ENCODE data around the gene CPA2. TPM values are rescaled to one million over a fixed set of nuclear protein-coding genes. Genes with fewer than 3 reads are reported as not detected.

Gene CPA2
- total and polyA plus RNA-seq, 2 donors (not counting 1 experiment from before 2014, with no cell fraction given): 0.06 TPM; not detected in 1

DNA sequence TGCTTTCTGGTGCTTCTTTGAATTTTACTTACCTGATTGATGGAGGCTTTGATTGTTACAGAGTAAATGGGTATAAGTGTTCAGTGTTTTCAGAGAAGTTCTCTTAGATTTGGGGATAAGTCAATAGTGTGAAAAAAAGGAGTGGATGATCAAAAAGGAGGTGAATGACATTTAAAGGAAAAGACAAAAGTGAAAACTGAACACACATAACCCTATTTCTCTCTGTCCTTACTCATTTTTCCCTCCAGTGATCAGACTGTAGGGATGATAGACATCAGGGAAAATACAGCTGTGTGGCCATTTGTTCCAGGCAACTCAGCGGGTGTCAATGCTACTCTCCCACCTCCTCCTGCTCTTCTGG, 278 bp downstream of the CPA2 start:
- Histone ChIP-seq H3K36me3 (ENCODE audit: control insufficient read depth, insufficient read depth, low read length) (no peaks in the 10 kb centered on the region), H3K4me1 (ENCODE audit: control insufficient read depth, extremely low read depth, insufficient read depth, low read length) (peaks cover 2% of the 10 kb centered on the region), H3K4me2 (ENCODE audit: extremely low read depth, insufficient read depth, low read length) (no peak overlapping the region), H2AFZ (ENCODE audit: low read length) (no peak overlapping the region), H4K20me1 (ENCODE audit: control insufficient read depth, extremely low read depth, insufficient read depth, low read length) (no peaks in the 10 kb centered on the region), H3K79me2 (ENCODE audit: control insufficient read depth, insufficient read depth, low read length) (no peaks in the 10 kb centered on the region), H3K9me3 (ENCODE audit: control insufficient read depth, insufficient read depth, low read depth, low read length) (no peaks in the 10 kb centered on the region), H3K4me3 (replicated peaks in 1 of 4; ENCODE audit: control extremely low read depth in 1 of 4, insufficient read depth in 1 of 4, low read depth in 3 of 4, low read length in 4 of 4) (no peak overlapping the region), H3K27ac (ENCODE audit: insufficient read depth, low read length) (no peak overlapping the region), H3K27me3 (ENCODE audit: control insufficient read depth, insufficient read depth, low read length) (no peaks in the 10 kb centered on the region), H3K9ac (ENCODE audit: insufficient read depth, low read length) (no peak overlapping the region)
- no peak for DNase-seq (ENCODE audit: low read depth in 2 of 2)
- no peak for TF ChIP-seq EZH2 (IDR thresholded peaks at IDR 0.05; ENCODE audit: low read length, missing control alignments)
- TF ChIP-seq, protein P1, sequence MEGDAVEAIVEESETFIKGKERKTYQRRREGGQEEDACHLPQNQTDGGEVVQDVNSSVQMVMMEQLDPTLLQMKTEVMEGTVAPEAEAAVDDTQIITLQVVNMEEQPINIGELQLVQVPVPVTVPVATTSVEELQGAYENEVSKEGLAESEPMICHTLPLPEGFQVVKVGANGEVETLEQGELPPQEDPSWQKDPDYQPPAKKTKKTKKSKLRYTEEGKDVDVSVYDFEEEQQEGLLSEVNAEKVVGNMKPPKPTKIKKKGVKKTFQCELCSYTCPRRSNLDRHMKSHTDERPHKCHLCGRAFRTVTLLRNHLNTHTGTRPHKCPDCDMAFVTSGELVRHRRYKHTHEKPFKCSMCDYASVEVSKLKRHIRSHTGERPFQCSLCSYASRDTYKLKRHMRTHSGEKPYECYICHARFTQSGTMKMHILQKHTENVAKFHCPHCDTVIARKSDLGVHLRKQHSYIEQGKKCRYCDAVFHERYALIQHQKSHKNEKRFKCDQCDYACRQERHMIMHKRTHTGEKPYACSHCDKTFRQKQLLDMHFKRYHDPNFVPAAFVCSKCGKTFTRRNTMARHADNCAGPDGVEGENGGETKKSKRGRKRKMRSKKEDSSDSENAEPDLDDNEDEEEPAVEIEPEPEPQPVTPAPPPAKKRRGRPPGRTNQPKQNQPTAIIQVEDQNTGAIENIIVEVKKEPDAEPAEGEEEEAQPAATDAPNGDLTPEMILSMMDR (conservative IDR thresholded peaks at IDR 0.05 in 1 of 2, IDR thresholded peaks at IDR 0.05 in 1 of 2; ENCODE audit: low read depth in 1 of 2, low read length in 2 of 2): no peak

DNA sequence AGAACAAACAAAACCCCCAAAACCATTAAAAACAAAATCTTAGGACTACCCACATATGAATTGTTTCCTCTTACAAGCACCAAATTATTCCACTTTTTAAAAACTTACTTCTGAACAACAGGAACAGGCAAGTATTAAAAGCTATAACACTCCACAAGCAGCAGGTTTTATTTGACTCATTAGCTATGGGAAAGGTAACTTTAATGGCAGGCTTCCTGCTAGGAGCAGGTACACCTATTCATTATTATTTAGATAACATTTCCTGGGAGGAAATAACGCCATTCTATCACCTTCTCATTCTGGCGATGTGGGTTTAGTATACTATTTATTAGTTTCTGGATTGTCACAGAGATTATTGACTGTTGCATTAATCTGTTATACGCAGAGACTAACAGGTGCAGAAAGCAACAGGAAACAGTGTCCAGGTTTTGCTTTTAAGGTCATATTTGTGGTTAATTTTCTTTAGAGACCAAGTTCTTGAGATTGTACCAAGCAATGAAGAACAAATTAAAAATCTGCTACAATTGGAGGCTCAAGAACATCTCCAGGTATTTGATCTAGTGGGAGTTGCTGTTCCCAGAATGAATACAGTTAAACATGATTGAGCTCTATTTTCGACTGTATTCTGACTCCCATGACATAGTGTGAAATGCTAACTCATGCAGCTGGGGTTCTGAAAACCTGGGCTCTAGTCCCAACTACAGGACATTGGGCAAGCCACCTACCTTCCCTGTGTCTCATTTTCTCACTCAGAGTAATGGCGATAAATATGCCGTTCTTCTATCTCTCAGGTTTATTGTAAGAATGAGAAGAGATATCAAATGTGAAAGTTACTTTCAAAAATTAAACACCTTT, 2.0 kb downstream of the CPA2 start:
- H2AFZ ChIP-seq (ENCODE audit: low read length): no peak overlapping the region
- H3K4me1 ChIP-seq (ENCODE audit: control insufficient read depth, extremely low read depth, insufficient read depth, low read length): peaks cover 5% of the 10 kb centered on the region
- H4K20me1 ChIP-seq (ENCODE audit: control insufficient read depth, extremely low read depth, insufficient read depth, low read length): no peaks in the 10 kb centered on the region
- H3K27ac ChIP-seq (ENCODE audit: insufficient read depth, low read length): no peak overlapping the region
- TF ChIP-seq EZH2 (IDR thresholded peaks at IDR 0.05; ENCODE audit: low read length, missing control alignments): no peak
- TF ChIP-seq, protein P1 (conservative IDR thresholded peaks at IDR 0.05 in 1 of 2, IDR thresholded peaks at IDR 0.05 in 1 of 2; ENCODE audit: low read depth in 1 of 2, low read length in 2 of 2): no peak
- no peaks in the 10 kb centered on the region for H3K79me2 ChIP-seq (ENCODE audit: control insufficient read depth, insufficient read depth, low read length)
- DNase-seq (ENCODE audit: low read depth in 2 of 2): no peak
- no peaks in the 10 kb centered on the region for H3K9me3 ChIP-seq (ENCODE audit: control insufficient read depth, insufficient read depth, low read depth, low read length)
- H3K27me3 ChIP-seq (ENCODE audit: control insufficient read depth, insufficient read depth, low read length): no peaks in the 10 kb centered on the region
- H3K36me3 ChIP-seq (ENCODE audit: control insufficient read depth, insufficient read depth, low read length): no peaks in the 10 kb centered on the region
- no peak overlapping the region for H3K4me3 ChIP-seq (replicated peaks in 1 of 4; ENCODE audit: control extremely low read depth in 1 of 4, insufficient read depth in 1 of 4, low read depth in 3 of 4, low read length in 4 of 4)
- no peak overlapping the region for H3K9ac ChIP-seq (ENCODE audit: insufficient read depth, low read length)
- H3K4me2 ChIP-seq (ENCODE audit: extremely low read depth, insufficient read depth, low read length): no peak overlapping the region

DNA sequence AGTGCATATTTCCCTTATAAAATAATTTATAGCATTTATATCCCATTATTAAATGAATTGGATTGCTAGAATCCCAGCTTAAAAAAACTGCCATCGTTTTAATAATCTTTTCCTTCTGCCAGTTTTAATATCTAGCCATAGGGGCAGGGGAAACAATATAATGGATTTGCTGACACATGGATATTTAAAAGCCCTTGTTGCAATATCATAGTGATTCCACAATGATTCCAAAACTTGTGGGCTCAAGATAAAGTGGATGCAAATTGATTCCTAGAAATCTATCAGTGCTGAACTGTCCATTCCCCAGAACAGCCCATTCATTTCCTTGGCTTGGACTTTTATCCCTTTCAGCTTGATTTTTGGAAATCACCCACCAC, 2.6 kb downstream of the CPA2 start:
- DNase-seq (ENCODE audit: low read depth in 2 of 2): no peak
- Histone ChIP-seq H3K79me2 (ENCODE audit: control insufficient read depth, insufficient read depth, low read length) (no peaks in the 10 kb centered on the region), H3K4me3 (replicated peaks in 1 of 4; ENCODE audit: control extremely low read depth in 1 of 4, insufficient read depth in 1 of 4, low read depth in 3 of 4, low read length in 4 of 4) (no peak overlapping the region), H3K9ac (ENCODE audit: insufficient read depth, low read length) (no peak overlapping the region), H4K20me1 (ENCODE audit: control insufficient read depth, extremely low read depth, insufficient read depth, low read length) (no peaks in the 10 kb centered on the region), H3K27me3 (ENCODE audit: control insufficient read depth, insufficient read depth, low read length) (no peaks in the 10 kb centered on the region), H2AFZ (ENCODE audit: low read length) (no peak overlapping the region), H3K9me3 (ENCODE audit: control insufficient read depth, insufficient read depth, low read depth, low read length) (no peaks in the 10 kb centered on the region), H3K4me1 (ENCODE audit: control insufficient read depth, extremely low read depth, insufficient read depth, low read length) (peaks cover 5% of the 10 kb centered on the region), H3K27ac (ENCODE audit: insufficient read depth, low read length) (no peak overlapping the region), H3K4me2 (ENCODE audit: extremely low read depth, insufficient read depth, low read length) (no peak overlapping the region), H3K36me3 (ENCODE audit: control insufficient read depth, insufficient read depth, low read length) (no peaks in the 10 kb centered on the region)
- TF ChIP-seq, protein P1 (conservative IDR thresholded peaks at IDR 0.05 in 1 of 2, IDR thresholded peaks at IDR 0.05 in 1 of 2; ENCODE audit: low read depth in 1 of 2, low read length in 2 of 2): no peak
- TF ChIP-seq EZH2 (IDR thresholded peaks at IDR 0.05; ENCODE audit: low read length, missing control alignments): no peak
